NK-92 (cell line): ENCODE measurements around the gene TNFSF13.

ENCODE experiments used
- DNase-seq: peaks from one replicate; lab custom pipeline; 2025; ENCODE audit not compliant: unreplicated experiment; lab: John Stamatoyannopoulos, UW

The TNFSF13 gene

GRCh38 chr17:7551396-7551795, 7.2 kb upstream of the TNFSF13 start:
- no peak for DNase-seq

GRCh38 chr17:7552621-7553051, 5.9 kb upstream of the TNFSF13 start:
- DNase-seq: no peak

- DNase-seq: no peak
Measured at GRCh38 chr17:7553356-7553755, 5.2 kb upstream of the TNFSF13 start.

DNA sequence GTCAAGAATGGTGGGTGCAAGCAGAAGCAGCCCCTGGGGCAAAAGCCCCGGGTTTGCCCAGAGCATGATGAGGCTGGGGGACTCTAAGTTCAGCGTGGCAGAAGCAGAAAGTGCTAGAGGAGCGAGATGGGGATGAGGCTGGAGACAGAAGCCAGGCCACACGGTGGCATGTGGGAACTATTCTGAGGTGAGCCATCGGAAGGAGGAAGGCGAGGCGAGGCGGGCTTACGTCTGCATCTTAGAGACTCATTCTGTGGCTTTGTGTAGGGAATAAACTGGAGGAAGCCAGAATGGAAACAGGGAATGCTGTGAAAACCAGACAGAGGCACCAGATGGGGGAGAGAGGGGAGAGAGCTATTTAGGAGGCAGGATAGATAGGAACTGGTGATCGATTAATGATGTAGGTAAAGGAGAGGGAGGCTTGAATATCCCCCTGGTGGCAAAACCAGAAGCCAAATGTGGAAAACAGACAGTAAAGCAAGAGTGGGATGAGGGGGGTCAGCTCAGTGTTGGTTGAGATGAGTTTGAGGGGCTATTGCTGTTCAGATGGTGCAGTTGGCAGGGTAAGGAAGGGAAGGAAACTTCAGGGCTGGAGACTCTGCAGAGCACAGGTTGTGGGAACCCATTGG, 3.1 kb upstream of the TNFSF13 start:
- DNase-seq: no peak

- no peak for DNase-seq
Measured at GRCh38 chr17:7556627-7557026, 1.9 kb upstream of the TNFSF13 start.

- no peak for DNase-seq
Measured at GRCh38 chr17:7557147-7557764, 1.3 kb upstream of the TNFSF13 start.

GRCh38 chr17:7557775-7558543, 591 bp upstream of the TNFSF13 start:
- no peak for DNase-seq

DNA sequence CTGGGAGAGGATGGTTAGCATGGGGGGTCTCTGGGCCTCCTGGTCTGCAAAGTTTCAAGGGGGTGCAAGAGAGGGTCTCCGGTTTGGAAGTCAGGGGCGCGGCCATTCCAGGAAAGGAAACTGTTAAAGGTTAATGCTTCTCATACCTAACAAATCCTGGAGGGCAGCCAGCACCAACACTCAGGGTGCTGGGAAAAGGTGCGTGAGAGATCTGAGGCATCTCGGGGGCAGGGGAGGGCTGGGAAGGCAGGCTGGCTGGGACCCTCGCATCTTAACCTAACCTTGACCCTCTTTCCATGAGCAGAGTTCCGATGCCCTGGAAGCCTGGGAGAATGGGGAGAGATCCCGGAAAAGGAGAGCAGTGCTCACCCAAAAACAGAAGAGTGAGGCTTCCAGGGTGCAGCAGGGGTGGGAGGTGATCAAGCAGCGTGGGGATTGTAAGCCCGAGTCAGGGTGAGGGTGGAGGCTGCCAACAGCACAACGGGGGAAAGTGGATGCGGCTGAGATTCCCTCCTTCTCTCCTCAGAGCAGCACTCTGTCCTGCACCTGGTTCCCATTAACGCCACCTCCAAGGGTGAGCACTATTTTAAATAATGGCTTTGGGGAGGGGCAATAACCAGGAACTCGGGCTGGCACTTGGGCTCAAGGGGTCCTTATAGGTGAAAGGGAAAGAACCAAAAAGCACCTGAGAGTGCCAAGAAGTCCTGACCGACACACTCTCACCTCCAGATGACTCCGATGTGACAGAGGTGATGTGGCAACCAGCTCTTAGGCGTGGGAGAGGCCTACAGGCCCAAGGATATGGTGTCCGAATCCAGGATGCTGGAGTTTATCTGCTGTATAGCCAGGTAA, 996 bp downstream of the TNFSF13 start:
- no peak for DNase-seq

GRCh38 chr17:7560172-7561027, 1.9 kb downstream of the TNFSF13 start:
- no peak for DNase-seq

DNA sequence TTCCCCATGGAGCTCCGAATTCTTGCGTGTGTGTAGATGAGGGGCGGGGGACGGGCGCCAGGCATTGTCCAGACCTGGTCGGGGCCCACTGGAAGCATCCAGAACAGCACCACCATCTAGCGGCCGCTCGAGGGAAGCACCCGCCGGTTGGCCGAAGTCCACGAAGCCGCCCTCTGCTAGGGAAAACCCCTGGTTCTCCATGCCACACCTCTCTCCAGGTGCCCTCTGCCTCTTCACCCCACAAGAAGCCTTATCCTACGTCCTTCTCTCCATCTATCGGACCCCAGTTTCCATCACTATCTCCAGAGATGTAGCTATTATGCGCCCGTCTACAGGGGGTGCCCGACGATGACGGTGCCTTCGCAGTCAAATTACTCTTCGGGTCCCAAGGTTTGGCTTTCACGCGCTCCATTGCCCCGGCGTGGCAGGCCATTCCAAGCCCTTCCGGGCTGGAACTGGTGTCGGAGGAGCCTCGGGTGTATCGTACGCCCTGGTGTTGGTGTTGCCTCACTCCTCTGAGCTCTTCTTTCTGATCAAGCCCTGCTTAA, 2.6 kb downstream of the TNFSF13 start:
- DNase-seq: no peak

DNA sequence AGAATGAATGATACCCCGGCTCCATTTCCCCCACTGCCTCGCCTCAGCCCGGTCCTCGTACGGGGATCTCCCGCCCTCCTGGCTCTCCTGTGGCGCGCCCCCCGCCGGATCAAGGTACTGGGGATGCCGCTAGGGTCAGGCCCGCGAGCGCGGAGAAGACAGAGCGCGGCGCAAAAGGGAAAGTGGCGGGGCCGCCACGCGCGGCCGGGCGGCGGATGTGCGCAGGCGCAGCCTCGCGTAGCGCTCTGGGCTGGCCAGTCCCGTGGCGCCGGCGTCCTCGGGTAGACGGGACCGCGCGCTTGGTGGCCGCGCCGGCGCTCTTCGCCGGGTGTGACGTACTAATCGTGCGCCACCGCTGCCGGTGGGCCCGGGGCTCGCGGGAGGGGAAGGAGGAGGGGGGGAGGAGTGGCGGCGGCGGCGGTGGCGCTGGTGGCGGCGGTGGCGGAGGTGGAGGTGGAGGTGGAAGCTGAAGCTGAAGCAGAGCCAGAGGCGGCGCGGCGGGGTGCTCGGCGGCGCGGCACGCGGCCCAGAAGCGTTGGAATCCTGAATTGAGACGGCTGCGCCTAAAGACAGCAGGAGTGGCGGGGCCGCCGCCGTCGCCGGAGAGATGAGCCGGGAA, 3.1 kb downstream of the TNFSF13 start, which contains the start of gene SENP3:
Gene SENP3, plus strand, starts transcription at position 331 of the 619 bp plus-strand sequence. CDS start 1,158 bp downstream, outside the sequence.
- DNase-seq: peak; percentile 51

GRCh38 chr17:7562208-7562605, 3.7 kb downstream of the TNFSF13 start:
- no peak for DNase-seq

GRCh38 chr17:7563115-7563869, 4.7 kb downstream of the TNFSF13 start:
- no peak for DNase-seq

DNA sequence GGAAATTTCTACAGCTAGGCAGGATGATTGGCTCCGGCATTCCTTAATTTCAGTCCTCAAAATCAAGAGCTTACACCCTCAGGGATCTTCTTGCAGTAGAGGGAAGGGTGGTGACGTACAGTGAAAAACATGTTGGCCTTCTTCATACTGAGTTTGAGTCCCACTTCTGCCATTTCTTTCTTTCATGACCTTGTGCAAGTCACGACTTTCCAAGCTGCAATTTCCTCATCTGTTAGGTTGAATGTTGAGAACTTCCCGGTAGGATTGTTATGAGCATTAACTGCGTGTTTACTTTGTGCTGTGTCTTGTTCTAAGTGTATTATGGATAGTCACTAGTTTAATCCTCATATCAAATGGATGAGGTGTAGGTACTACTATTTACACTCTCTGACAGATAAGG, 11.0 kb downstream of the TNFSF13 start:
- DNase-seq: no peak

GRCh38 chr17:7570351-7570750, 11.8 kb downstream of the TNFSF13 start:
- no peak for DNase-seq

DNA sequence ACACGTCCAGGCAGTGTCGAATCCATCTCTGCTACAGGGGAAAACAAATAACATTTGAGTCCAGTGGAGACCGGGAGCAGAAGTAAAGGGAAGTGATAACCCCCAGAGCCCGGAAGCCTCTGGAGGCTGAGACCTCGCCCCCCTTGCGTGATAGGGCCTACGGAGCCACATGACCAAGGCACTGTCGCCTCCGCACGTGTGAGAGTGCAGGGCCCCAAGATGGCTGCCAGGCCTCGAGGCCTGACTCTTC, 13.7 kb downstream of the TNFSF13 start:
- DNase-seq: no peak

DNA sequence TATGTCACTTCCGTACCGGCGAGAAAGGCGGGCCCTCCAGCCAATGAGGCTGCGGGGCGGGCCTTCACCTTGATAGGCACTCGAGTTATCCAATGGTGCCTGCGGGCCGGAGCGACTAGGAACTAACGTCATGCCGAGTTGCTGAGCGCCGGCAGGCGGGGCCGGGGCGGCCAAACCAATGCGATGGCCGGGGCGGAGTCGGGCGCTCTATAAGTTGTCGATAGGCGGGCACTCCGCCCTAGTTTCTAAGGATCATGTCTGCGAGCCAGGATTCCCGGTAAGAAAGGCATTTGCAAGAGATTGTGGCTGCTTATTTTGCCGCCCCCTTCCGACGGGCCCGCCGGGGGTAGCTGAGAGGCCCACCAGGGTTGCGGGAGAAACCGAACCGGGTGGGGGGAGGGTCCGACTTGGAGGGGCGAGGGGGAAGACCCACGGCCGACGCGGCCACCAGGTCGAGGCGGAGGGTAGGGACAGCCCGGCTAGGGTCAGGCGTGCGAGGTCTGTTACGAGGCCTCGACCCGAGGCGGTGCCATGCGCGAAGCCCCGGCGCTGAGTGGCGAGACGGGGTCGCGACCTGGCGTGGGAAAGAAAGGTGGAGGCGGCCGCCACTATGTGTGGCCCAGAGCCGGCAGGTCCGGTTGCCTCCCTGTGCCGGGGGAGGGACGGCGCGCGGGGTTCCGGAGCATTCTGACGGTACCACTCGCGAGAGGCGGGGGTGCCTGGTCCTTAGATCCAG, 14.2 kb downstream of the TNFSF13 start:
- DNase-seq: peak; percentile 94

DNA sequence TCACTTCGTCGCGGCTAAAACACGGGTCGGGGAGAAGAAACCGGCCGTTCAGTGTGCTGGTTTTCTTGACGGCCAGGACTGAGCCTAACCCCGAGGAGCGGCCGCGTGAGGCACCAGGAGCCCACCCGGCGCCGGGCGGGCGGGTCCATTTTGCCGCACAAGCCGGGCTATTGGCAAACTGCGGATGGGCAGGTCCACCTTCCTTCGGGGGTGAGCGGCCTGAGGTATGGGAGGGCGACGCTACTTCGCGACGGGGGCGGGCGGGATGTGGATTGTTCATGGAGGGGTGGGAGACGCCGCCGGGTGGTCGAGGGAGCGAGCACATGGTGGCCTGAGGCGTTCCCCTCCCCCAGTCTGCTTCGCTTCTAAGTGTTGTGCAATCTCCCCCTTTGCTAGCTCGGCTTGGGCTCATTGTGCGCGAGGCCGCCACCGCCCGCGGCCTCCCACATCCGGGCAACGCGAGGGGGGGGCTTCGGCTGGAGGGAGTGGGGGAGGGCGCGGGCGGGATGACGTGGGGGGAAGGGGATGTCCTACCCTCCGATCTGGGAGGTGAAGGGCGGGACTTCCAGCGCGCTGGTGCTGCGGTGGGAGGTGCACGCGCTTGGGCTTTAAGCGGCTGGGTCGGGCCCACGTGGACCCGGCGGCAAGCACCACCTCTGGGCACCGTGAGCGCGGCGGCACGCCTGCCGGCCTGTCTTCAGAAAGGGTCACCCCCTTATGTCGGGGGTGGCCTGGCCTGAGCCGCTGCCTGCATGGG, 15.0 kb downstream of the TNFSF13 start:
- peak; percentile 33 for DNase-seq
